ENCODE results near the gene C3.
"Not testable (repeated sequence)": the region's sequence is repeated elsewhere in the genome, so short reads cannot be mapped to it uniquely, and the experiment has no call there.

Gene C3

DNA sequence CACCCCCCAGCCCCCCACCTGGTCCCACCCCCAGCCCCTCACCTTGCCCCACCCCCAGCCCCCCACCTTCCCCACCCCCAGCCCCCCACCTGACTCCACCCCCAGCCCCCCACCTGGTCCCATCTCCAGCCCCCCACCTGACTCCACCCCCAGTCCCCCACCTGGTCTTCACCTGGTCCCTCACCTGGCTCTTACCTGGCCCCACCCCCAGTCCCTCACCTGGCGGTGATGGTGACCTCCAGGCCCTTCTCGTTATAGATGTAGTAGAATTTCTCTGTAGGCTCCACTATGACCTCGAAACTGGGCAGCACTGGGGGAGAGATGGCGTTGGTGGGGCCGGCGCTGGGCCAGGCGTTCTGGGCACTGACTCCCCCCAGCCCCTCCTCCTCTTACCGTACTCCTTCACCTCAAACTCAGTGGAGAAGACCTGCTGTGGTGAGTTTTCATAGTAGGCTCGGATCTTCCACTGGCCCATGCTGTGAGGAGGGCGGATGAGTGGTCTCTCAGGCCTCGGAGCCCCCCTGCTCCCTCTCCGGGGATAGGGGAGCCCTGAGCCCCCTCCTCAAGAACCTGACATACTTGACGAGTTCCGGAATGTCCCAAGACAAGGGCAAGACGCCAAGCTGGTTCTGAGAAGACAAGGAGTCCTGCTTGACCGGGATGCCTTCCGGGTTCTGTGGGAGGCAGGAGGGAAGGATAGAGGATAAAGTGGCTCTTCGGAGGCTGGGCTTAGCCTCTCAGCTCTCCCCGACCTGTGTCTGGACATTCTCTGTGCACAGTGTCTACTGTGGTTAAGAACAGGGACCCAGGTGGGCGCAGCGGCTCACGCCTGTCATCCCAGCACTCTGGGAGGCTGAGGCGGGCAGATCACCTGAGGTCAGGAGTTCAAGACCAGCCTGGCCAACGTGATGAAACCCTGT, 6.4 kb downstream of the C3 start:
- DNase-seq (ENCODE audit: low read depth): no peak

DNA sequence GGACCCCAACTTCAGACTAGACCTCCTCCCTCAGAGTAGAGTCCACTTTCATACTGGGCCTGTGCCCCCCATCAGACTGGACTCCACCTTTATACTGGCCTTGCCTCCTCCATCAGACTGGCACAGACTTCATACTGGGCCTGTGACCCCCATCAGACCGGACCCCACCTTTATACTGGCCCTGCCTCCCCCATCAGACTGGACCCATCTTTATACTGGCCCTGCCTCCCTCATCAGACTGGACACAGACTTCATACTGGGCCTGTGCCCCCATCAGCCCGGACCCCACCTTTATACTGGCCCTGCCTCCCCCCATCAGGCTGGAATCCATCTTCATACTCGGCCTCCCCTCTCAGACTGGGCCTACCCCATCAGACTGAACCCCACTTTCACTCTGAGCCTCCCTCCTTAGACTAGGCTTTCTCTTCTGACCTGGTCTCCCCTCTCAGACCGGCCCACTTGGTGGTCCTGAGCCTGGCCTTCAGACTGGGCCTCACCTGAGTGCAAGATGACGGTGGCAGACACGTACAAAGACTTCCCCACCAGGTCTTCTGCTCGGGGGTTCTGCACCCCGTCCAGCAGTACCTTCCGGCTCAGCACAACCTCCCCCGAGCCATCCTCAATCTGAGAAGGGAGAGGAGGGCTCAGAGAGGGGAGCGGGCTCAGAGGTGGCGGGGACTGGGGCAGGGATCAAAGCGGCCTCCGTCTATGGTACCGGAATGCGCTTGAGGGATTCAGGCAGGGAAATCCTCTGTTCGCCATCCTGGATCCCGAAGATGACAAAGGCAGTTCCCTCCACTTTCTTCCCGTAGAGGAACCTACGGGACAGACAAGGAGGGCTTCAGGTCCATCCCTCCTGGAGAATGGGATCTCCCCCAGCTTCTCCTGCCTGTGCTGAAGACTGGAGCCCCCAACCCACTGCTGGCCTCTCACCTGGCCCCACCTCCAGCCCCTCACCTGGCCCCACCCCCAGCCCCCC, 7.5 kb downstream of the C3 start:
- DNase-seq (ENCODE audit: low read depth): no peak

DNA sequence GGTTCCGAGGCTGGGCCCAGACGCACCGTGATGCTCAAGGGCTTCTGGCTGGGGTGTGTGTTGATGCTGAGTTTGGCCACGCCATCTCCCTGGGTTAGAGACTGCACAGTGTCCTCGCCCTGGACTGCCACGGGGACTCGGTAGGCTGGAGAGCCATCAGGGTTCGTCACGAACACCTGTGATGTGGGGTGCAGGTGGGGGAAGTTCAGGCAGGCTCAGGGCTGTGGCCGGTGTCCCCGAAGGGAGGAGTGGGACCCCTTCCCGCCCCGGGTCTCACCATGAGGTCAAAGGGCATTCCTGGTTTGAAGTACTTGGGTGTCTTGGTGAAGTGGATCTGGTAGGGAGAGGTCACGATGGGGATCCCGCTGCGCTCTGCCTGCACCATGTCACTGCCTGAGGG, 8.2 kb downstream of the C3 start:
- DNase-seq (ENCODE audit: low read depth): no peak

DNA sequence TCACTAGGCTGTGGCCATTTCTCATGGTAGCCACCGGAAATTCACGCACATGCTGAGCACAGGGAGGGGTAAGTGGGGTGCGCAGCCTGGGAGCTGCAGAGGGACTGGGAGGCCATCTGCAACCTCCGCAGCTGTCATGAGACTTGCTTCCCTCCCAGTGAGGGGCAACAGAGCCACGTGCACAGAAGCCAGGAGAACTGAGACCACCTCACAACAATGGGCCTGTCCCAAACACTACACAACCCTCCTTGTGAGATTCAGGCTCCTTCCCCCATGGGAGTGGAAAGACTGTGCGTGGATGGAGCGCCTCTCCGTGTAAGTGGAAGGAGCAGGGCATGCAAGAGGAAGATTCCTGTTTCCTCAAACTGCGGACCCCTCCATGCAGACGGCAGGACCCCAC, 8.8 kb downstream of the C3 start:
- no peak for DNase-seq (ENCODE audit: low read depth)

DNA sequence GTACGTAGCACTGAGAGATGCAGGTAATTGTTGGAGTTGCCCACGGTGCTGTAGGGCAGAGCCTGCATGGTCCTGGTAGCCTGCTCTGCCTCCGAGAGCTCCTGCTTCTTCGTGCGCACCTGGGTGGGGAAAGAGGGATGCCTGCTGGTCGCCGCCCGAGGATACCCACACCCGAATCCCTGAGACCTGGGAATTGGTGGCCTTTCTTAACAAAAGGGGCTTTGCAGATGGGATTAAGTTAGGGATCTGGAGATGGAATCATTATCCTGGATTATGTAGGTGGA, 9.4 kb downstream of the C3 start:
- no peak for DNase-seq (ENCODE audit: low read depth)

DNA sequence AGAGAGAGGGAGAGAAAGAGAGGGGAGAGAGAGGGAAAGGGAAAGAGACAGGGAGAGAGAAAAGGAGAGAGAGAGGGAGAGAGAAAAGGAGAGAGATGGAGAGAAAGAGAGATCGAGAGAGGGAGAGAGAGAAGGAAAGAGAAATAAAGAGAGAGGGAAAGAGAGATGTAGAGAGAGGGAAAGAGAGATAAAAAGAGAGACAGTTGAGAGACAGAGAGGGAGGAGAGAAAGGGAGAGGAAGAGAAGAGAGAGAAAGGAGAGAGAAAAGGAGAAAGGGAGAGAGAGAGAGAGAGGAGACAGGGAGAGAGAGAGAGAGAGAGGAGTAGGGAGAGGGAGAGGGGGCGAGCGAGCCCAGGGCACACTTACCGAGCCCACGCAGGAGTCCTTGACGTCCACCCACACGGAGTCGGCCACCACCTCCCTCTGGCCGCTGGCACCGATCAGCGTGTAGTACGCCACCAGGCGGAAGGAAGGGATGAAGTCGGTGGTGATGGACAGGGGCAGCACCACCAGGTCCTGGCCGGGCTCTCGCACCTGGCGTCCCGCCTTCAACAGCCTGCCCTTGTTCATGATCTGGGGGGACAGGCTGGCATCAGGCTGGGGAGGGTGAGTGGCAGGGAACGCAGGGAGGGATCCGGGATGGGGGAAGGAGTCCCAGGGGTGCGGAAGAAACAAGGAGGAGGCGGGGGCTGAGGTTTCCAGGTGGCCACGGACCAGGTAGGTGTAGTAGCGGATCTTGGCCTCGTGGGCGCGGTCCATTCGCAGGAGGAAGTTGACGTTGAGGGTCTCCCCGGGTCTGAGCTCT, 10.0 kb downstream of the C3 start:
- DNase-seq (ENCODE audit: low read depth): no peak

DNA sequence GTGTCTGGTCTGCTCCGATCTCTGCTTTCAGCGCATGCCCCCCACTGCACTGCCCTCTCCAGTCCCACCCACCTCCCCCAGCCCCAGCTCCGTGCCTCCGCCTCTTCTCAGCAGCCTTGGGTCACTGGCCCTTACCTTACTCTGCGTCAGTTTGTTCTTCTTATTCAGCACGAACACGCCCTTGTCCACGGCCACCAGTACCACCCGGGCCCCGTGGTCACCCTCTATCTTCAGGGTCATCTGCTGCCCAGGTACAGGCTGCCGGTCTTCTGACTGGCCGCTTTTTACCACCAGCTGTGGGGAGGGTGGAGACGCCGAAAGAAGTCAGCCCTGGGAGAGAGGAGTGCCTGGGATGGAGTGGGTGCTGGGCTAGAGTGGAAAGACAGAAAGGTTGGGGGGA, 10.9 kb downstream of the C3 start:
- DNase-seq (ENCODE audit: low read depth): no peak

DNA sequence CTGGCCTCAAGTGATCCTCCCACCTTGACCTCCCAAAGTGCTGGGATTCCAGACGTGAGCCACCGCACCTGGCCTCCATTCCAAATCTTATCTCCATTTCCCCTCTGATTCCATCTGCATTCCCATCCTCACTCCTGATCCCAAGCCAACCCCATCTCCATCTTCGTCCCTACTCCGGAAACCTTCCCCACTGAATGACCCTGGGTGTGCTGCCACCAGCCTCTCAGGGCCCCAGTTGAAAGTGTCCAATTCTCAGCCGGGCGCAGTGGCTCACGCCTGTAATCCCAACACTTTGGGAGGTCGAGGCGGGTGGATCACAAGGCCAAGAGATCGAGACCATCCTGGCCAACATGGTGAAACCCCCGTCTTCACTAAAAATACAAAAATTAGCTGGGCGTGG, 11.5 kb downstream of the C3 start:
- not testable (repeated sequence) for DNase-seq (ENCODE audit: low read depth)

DNA sequence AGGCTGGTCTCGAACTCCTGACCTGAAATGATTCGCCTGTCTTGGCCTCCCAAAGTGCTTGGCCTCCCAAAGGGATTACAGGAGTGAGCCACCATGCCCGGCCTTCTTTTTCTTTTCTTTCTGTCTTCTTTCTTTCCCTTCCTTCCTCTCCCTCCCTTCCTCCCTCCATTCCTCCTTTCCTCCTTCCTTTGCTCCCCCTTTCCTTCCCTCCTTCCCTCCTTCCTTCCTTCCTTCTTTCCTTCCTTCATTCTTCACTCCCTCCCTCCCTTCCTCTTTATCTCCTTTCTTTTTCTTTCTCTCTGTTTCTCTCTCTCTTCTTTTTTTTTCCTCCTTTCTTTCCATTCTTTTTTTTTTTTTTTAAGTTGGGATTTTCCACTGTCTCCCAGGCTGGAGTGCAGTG, 12.1 kb downstream of the C3 start:
- no peak for DNase-seq (ENCODE audit: low read depth)

DNA sequence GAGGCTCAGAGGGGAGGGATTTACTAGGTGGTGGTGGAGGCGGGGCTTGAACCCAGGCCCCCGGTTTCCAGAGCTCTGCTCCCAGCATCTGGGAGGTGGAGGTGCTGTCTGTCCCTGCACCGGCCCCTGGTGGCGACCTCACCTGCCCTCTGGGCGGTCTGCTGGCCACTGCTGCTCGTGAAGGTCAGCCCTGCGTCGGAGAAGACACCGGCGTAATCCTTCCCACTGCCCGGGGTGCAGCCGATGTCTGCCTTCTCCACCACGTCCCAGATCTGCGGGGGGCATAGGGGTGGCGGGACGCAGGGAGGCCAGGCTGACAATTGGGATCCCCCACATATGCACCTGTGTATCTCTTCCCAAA, 12.8 kb downstream of the C3 start:
- no peak for DNase-seq (ENCODE audit: low read depth)

DNA sequence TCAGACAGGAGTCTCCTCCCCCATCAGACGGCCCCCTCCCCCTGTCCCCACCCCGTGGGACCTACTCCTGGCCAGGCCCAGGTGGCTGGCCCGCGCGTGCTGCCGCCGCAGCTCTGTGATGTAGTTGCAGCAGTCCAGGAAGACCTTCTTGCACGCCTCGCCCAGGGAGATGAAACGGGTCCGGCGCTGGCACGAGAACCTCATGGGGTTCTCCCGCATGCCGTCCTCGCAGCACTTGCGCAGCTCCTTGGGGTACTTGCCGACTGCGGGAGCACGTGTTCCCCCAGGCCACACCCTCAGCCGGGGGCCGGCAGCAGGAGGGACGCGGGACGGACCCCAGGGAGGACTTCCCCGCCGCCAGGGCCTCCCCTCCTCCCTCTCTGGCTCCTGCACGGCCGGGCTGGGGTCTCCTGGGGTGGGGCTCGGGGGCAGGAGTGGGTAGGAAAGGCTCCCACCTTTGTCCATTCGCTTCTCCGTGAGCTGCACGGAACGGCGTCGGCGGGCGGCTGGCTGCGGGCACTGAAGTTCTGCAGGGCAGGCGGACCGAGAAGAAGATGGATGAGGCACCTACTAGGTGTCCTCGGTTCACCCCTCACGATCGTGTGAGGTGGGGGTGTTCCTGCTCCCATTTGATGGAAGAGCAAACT, 13.3 kb downstream of the C3 start:
- DNase-seq (ENCODE audit: low read depth): no peak

DNA sequence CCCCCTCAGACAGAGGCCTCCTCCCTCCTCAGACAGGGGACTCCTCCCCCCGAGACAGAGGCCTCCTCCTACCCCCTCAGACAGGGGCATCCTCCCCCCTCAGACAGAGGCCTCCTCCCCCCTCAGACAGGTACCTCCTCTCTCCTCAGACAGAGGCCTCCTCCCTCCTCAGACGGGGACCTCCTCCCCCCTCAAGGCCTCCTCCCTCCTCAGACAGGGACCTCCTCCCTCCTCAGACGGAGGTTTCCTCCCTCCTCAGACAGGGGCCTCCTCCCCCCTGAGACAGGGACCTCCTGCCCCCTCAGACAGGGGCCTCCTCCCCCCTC, 13.9 kb downstream of the C3 start:
- DNase-seq (ENCODE audit: low read depth): no peak

DNA sequence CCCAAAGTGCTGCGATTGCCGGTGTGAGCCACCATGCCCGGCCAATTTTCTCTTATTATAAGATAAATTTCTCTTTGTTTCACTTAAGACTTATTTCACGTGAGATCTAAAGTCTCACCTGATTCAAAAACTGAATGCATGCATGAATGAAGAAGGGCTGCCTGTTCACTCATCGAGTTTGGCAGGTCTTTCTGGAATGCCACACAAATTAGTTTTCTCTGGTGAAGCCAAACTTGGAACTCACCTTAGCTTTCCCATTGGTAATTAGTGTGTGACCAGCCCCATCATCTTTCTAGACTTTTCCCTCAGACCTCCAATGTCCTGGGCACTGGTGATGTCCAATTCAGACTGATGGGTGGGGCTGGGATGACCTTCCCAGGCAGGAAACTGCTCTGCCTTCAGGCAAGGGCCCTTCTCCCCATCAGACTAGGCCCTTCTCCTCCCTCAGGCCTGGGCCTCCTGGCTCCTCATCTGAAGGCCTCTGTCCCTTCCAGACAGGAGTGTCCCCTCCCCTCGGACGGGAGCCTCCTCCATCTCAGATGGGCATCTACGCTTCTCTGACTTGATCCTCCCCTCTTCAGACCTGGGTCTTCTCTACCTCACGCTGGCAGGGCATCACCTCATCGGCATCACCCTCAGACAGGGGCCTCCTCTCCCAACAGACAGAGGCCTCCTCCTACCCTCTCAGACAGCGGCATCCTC, 14.4 kb downstream of the C3 start:
- no peak for DNase-seq (ENCODE audit: low read depth)

DNA sequence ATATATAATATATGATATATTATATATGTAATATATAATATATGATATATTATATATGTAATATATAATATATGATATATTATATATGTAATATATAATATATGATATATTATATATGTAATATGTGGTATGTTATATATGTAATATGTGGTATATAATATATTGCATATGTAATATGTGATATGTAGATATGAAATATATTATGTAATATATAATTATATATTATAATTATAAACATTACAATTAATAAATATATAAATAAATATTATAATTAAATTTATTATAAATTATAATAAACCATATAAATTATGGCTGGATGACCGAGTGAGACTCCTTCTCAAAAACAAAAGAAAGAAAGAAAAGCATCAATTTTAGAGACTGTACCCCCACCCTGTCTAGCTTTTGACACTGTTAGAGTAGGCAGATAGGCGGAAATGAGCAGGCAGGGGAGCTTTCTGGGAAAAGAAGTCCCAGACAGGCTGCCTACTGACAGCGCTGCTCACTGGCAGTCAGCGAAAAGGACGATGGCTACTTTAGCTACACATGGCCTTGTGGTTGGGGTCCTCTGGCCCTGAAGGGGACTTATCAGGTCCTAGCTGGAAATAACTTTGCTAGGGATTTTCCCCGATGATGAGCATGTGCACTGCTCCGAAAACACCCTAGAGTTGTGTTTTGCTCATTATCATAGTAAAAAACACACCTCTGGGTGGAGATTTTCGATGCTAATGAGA, 19.7 kb downstream of the C3 start:
- DNase-seq (ENCODE audit: low read depth): no peak

DNA sequence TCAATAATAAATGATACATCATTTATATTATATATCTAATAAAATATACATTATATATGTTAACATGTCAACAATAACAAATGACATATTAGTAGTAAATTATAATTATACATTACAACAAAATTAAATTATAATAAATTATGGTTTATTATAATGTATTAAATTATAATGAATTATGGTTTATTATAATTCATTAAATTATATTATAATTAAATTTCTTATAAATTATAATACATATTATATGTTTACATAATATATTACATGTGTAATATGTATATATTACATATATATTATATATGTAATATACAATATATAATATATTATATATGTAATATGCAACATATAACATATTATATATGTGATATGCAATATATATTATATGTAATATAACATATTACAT, 20.5 kb downstream of the C3 start:
- no peak for DNase-seq (ENCODE audit: low read depth)

DNA sequence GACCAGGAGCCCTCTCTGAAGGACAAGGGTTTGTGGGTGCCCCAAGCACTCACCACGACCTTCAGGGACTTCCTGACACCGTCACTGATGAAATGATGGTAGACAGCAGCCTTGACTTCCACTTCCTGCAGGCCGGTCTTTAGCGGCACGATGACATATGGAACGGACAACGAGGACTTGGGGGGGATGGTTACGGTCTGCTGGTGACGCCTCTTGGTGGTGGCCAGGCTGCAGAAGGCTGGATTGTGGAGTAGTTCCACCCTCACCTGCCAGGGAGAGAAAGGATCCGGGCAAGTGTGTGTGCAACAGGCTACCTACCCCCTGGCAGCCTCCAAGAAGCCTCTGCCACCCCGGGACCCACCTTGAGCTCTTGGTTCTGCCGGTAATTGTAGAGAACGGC, 23.2 kb downstream of the C3 start:
- DNase-seq (ENCODE audit: low read depth): no peak

DNA sequence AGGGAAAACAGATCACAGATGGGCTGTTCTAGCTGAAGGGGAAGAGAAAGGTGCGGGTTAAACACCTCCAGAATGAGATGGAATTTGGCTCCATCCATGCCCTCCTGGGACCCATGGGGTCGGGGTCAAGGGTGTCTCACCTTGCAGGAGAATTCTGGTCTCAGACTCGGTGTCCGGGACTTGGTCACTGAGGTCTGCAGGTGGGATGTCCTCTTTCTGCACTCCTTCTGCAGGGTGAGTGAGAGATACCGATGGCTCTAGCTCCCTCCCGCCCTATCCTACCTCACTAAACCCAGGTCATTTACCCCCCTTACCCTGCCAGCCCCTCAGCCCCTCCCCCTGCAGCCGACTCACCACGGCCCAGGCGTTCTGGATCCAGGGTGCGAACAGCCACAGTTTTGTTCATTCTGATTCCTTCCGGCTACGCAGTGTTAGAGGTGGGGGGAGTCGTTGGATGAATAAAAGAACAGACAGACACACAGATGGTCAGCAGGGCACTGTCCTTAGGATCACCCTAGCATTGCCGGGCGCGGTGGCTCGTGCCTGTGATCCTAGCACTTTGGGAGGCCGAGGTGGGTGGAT, 24.1 kb downstream of the C3 start:
- no peak for DNase-seq (ENCODE audit: low read depth)

DNA sequence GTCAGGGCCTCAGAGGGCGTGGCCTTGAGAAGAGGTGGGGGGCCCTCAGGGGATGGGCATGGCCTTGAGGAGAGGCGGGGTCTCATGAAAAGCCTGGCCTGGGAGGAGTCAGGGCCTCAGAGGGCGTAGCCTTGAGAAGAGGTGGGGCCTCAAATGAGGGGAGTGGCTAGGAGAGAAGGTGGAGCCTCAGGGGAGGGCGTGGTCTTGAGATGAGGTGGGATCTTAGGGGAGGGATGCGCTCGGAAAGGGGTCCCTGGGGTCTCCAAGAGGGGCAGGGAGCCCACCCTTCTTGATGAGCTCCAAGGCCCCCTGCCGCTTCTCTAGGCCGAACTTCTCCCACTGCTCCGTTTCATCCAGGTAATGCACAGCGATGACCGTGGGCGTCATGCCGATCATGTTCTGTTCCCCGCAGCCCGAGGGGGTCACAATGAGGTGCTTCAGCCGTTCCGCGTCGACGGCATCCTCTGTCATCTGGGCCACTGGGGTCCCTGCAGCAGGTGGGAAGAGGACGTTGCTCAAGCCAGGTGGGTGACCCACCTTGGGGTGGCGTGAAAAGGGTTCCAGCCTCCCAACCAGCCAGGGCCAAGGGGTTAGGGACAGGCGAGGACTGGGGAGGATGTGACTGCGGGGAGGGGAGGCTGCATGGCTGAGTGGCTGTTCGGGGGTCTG, 26.2 kb downstream of the C3 start:
- DNase-seq (ENCODE audit: low read depth): peak; percentile 37

DNA sequence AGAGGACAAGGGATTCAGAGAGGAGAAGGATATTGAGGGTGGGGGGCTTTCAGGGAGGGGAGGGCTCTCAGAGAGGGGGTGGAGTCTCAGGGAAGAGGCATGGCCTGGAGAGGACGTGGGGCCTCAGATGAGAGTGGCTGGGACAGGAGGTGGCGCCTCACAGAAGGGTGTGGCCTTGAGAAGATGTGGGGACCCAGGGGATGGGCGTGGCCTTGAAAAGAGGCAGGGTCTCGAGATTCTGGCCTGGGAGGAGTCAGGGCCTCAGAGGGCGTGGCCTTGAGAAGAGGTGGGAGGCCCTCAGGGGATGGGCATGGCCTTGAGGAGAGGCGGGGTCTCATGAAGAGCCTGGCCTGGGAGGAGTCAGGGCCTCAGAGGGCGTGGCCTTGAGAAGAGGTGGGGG, 26.8 kb downstream of the C3 start:
- no peak for DNase-seq (ENCODE audit: low read depth)

DNA sequence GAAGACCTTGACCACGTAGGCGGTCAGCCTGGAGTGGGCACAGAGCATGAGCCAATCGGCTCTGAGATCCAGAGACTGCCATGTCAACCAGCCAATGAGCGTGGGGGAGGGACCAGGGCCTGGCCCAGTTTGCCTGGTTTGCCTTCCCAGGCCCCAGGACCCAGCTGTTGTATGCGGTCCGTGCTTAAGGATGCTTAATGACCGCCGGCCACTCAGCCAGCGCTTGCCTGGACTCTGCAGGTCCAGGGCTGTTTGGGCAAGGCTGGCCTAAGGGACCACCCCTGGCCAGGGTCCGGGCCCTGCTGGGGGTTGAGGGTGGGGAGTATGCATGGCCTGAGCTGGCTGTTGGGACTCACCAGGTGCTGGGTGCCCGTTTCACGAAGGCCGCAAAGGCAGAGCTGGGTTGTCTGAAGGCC, 27.4 kb downstream of the C3 start:
- peak; percentile 27 for DNase-seq (ENCODE audit: low read depth)
